ENCODE data around the gene FOXL1. TPM values are rescaled to one million over a fixed set of nuclear protein-coding genes. Genes with fewer than 3 reads are reported as not detected.

FOXL1 gene
- total and polyA plus RNA-seq, 9 of the 15 experiments (the other 6 are each of a cell fraction or from before 2014, with no cell fraction given) = not detected

- ChIA-PET CTCF (ENCODE audit: low intra/inter-chr PET ratio) (no interaction called here), POLR2A (no interaction called here)
- Histone ChIP-seq H3K9me1 (ENCODE audit: control insufficient read depth, insufficient read depth, low read length) (peaks cover 3% of the 10 kb centered on the region), H3K9ac (ENCODE audit: insufficient read depth in 1 of 2, low read depth in 2 of 2, low read length in 2 of 2) (no peak overlapping the region), H3K4me2 (ENCODE audit: insufficient read depth, low read length) (no peak overlapping the region), H3K27ac (ENCODE audit: extremely low read depth, low read depth, low read length) (no peak overlapping the region), H3K27me3 (ENCODE audit: control insufficient read depth in 2 of 2, insufficient read depth in 2 of 2, low read length in 2 of 2) (no peaks in the 10 kb centered on the region), H3K79me2 (ENCODE audit: control insufficient read depth, insufficient read depth, low read length) (no peaks in the 10 kb centered on the region), H3K4me3 (no peak overlapping the region), H3K36me3 (ENCODE audit: control insufficient read depth, insufficient read depth, low read length) (peaks cover 9% of the 10 kb centered on the region; the same call in 1 of the 3 replicates), H4K20me1 (replicated peaks; ENCODE audit: control insufficient read depth, insufficient read depth, low read length) (no peaks in the 10 kb centered on the region), H3K9me3 (replicated peaks; ENCODE audit: control insufficient read depth, insufficient read depth, low read depth, low read length) (no peaks in the 10 kb centered on the region), H3K4me1 (replicated peaks in 1 of 2; ENCODE audit: control insufficient read depth in 2 of 2, insufficient read depth in 2 of 2, low read length in 2 of 2) (no peaks in the 10 kb centered on the region), H2AFZ (ENCODE audit: low read depth, low read length) (no peak overlapping the region)
- in situ Hi-C loops (cut with MboI) = no loop called here
- 76% methylated on average over 8 of the region's 8 CpGs for whole genome bisulfite sequencing (ENCODE audit: insufficient coverage, low coverage, missing lambda C conversion rate)
- TF ChIP-seq OTX1 (CRISPR knock-in tag; IDR thresholded peaks at IDR 0.05) (no peak), POLR2H (tag; IDR thresholded peaks at IDR 0.05; ENCODE audit: low read depth) (no peak), ZNF584 (CRISPR knock-in tag; IDR thresholded peaks at IDR 0.05; ENCODE audit: low read depth) (no peak), KLF10 (CRISPR knock-in tag; IDR thresholded peaks at IDR 0.05) (no peak), ARHGAP35 (IDR thresholded peaks at IDR 0.05; ENCODE audit: partially characterized antibody) (no peak), JUND (IDR thresholded peaks at IDR 0.05; ENCODE audit: borderline replicate concordance, low read depth, low read length) (no peak), JUND (tag; IDR thresholded peaks at IDR 0.05; ENCODE audit: borderline replicate concordance, low read depth, low read length) (no peak), ZNF134 (CRISPR knock-in tag; conservative IDR thresholded peaks at IDR 0.05) (no peak), CEBPZ (IDR thresholded peaks at IDR 0.05; ENCODE audit: borderline replicate concordance, low read depth, low read length) (no peak), ZNF740 (CRISPR knock-in tag; IDR thresholded peaks at IDR 0.05) (no peak), ZNF740 (tag; IDR thresholded peaks at IDR 0.05) (no peak), RNF2 (IDR thresholded peaks at IDR 0.05) (no peak), ZNF780A (CRISPR knock-in tag; IDR thresholded peaks at IDR 0.05) (no peak)
- TF ChIP-seq, protein P1, sequence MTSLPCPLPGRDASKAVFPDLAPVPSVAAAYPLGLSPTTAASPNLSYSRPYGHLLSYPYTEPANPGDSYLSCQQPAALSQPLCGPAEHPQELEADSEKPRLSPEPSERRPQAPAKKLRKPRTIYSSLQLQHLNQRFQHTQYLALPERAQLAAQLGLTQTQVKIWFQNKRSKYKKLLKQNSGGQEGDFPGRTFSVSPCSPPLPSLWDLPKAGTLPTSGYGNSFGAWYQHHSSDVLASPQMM (CRISPR knock-in tag; IDR thresholded peaks at IDR 0.05) = no peak
- peak; percentile 51 for FAIRE-seq
- no peak for DNase-seq (ENCODE audit: extremely low read depth in 1 of 4, low spot score in 3 of 4)
- no peak for ATAC-seq
- no TSS peak for BruUV-seq (replicated peaks)
- intact Hi-C loops (cut with micrococcal nuclease) = no loop called here
Observed at GRCh38 chr16:86533767-86534351, 44.5 kb upstream of the FOXL1 start.

Data from K562 (cell line).